ENCODE data around the gene VASH1.

- no peak for TF ChIP-seq POLR2A (IDR thresholded peaks at IDR 0.05; ENCODE audit: low read depth, low read length)
- TF ChIP-seq TAF1 (IDR thresholded peaks at IDR 0.05; ENCODE audit: low read depth, low read length): no peak
Observed at GRCh38 chr14:76724651-76725550, 36.4 kb upstream of the VASH1 start.

Data from GM12891 (cell line).